Measurements from ENCODE around the gene ZNF574.

The ZNF574 gene

GRCh38 chr19:42054205-42054604, 21.8 kb upstream of the ZNF574 start:
- no peak for DNase-seq (ENCODE audit: low spot score)

- DNase-seq (ENCODE audit: low spot score): no peak
Observed at GRCh38 chr19:42057846-42058245, 18.1 kb upstream of the ZNF574 start.

DNA sequence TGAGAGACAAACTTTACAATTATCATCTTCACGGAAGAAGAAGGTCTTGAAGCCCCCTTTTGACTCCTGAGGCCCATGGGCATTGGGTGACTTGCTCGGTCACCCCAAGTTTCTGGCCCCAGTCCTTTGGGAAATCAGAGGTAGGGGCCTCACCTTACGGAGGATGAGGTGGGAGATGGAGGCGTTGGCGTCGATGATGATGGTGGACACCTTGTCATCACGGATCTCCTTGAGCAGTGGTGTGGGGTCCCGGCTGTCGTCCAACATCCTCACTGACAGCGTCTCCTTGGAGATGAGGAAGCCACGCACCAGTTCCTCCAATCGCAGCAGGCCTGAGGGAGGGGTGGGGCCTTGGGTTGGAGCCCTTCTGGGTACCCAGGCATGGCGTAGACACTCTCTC, 16.8 kb upstream of the ZNF574 start:
- no peak for DNase-seq (ENCODE audit: low spot score)

DNA sequence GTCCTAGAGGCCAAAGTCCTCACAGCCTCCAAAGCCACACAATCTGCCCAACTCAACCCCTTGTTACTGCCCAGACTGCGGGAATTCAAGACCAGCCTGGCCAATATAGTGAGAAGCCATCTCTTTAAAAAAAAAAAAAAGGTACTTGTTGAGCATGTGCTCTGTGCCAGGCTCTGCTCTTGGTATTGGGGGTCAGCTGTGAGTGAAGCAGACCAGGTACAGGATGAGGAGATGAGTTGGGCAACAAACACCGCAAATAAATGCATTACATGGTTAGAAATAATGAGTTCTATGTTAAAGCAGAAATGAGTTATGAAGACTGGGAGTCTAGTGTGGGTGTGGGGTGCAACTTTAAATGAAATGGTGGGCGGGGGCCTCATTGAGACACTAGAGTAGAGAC, 15.8 kb upstream of the ZNF574 start:
- no peak for DNase-seq (ENCODE audit: low spot score)

DNA sequence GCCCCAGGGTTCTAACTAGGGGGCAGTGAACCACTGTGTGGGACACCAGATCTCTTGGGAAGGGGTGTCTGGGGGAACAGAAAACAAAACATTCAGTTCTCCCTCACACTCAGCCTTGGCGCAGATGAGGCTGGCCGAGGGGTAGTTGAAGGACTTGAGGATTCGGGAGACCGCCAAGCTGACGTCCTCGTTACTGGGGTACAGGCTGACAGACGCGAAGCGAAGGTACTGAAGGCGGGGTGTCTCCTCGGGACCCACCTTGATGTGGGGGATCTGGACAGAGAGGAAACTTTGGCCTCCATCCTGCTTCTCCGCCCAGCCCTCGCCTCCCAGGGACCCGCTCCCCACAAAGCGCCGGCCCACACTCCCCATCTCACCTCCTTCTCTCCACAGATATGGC, 13.6 kb upstream of the ZNF574 start:
- no peak for DNase-seq (ENCODE audit: low spot score)

- DNase-seq (ENCODE audit: low spot score): no peak
Observed at GRCh38 chr19:42064432-42064831, 11.5 kb upstream of the ZNF574 start.

DNA sequence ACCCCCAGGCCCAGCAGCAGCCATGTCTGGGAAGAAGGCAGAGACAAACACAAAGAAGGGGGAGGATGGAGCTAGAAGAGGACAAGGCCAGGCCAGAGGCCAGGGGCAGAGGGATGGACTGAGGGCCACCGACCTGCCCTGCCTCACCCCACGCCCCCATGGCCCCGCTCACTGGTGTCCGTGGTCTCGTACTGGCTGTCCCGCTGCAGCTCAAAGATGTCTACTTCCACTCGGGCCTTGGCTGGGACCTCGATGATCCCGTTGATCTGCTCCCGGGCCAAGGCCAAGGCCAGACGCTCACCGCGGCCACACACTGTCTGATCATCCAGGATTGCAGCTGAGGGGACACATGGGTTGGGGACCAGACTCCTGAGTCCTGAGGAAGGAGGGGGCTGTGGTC, 10.9 kb upstream of the ZNF574 start:
- DNase-seq (ENCODE audit: low spot score): no peak

DNA sequence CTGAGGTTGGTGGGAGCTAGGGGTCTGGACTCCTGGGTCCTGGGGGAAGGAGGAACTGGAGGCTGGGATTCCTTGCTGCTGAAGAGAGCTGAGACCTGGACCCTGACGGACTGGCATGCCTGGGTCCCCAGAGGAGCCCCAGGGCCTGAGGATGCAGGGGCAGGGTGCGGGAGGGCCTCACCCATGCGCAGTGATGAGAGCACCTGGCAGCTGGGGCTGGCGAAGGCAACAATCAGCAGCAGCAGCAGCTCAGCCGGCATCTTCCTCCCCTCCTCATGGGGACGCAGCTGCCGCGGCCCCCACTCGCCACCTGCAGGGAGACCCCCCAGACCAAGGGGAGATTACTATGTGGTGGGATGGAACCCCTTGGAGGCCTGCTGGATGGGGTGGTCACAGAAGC, 10.5 kb upstream of the ZNF574 start:
- no peak for DNase-seq (ENCODE audit: low spot score)

DNA sequence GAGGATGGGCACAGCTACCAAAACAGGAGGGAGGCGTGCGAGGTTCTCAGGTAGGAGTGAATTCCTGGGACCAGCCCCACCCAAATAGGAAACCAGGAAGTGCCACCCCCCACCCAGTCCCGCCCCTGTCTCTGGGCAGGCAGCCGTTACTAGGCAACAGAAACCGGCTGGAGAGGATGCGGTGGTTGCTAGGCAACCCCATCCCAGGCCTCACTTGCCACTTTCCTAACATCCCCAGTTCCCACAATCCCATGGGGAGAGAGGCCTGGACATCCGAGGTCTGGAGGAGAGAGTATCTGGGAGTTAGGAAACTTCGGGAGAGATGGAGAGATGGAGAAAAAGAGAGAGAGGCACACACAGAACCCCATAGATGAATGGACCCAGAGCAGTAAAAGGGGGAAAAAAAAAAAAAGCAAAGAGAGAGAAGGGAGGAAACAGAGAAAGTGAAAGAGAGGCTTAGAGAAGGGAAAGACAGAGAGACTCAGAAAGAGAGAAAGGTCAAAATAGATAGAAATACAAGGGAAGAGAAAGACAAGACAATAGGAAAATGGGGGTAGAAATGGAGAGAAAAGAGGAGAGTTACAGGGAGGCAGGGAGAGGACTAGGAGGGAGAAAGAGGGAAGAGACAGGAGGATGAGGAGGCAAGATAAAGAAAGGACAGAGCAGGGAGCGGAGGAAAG, 9.8 kb upstream of the ZNF574 start:
- DNase-seq (ENCODE audit: low spot score): no peak

DNA sequence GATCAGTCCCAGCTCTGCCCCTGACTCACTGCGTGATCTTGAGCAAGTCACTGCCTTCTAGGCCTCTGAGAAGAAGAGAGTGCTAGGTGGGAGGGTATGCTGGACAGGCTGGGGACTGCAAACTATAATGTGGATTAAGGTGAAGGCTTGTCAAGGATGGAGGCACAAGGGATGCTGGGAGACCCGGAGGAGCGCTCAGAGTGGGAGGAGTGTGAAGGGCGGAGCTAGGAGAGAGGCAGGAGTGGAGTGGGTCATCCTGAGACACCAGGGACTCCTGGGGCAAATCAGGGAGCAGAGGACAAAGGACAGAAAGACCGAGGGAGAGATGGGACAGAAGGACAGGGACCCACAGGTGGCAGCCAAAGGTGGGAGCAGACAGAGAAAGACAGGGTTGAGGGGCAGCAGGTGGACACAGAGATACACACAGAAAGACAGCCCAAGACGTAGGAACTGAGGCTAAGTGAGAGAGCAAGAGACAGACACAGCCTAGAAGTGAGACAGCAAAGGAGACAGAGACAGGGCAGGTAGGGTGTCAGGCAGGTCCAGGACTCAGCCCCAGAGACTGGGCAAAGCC, 8.6 kb upstream of the ZNF574 start:
- DNase-seq (ENCODE audit: low spot score): no peak

GRCh38 chr19:42068361-42068755, 7.6 kb upstream of the ZNF574 start:
- DNase-seq (ENCODE audit: low spot score): no peak

DNA sequence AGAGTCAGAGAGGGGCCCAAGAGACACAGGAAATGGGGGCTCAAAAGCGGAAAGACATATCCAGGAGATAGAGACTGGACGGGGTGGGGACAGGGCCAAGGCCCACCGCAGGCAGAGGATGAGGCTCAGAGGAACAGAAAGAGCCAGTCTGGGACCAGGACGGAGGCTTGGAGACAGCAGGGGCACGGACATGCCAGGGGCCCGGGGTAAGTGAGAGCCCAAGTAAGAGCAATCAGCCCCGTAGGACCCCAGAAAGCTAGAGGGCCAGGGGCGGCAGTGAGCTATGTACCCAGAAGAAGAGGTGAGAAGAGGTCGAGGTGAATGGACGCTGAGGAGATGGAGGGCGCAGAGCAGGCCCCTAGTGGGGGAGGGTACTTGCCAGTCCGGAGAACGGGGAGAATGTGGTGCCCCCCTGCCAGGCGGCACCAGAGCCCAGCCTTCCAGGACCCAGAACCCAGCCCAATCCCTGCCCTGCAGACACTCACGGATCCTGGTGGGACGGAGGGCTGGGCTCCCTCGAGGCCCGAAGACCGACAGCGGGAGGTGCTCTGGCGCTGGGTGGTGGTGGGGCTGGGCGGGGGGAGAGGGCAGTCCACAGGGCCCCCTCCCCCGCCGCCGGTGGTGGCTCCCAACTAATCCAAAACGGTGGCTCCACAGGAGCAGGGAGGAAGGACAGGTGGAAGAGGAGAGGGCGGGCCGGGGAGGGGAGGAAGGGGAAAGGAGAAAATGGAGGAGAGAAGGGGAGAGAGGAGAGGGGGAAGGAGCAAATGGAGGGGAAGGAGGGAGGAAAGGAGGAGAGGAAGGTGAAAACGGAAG, 7.0 kb upstream of the ZNF574 start:
- no peak for DNase-seq (ENCODE audit: low spot score)

- DNase-seq (ENCODE audit: low spot score): peak; percentile 29
Observed at GRCh38 chr19:42069619-42070351, 6.2 kb upstream of the ZNF574 start, which contains the start of gene GRIK5. Gene GRIK5, minus strand, starts transcription at chr19:42070206. Its CDS starts 4,436 bp downstream, at chr19:42065770.

- no peak for DNase-seq (ENCODE audit: low spot score)
Observed at GRCh38 chr19:42071247-42071646, 4.7 kb upstream of the ZNF574 start.

DNA sequence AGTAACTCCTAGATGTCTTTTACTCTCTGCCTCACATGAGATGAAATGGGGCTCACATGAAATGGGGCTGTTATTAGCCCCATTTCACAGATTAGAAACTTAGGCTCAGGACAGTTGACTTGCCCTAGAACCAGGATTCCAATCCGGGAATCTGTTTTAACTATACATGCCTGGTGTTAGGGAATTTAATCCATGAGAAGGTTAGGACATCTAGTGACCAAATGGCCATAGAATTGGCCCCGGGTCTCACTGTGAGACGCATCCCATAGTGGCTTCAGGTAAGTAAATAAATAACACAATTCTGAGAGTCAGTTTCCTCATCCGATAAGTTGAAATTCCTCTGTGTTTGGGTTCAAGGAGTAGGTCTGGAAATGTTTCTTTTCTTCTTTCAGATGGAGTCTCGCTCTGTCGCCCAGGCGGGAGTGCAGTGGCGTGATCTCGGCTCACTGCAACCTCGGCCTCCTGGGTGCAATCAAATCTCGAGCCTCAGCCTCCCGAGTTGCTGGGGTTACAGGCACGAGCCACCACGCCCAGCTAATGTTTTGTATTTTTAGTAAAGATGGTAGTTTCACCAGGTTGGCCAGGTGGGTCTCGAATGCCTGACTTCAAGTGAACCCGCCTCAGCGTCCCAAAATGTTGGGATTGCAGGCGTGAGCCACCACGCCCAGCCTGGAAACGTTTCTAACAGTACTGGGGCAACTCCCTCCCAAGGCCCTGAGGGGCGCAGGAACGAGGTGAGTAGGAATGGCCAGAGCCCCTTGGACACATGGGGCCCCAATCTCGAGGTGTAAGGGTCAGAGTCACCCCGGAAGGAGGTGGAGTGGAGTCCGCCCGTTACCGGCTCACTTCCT, 1.2 kb upstream of the ZNF574 start:
- no peak for DNase-seq (ENCODE audit: low spot score)

DNA sequence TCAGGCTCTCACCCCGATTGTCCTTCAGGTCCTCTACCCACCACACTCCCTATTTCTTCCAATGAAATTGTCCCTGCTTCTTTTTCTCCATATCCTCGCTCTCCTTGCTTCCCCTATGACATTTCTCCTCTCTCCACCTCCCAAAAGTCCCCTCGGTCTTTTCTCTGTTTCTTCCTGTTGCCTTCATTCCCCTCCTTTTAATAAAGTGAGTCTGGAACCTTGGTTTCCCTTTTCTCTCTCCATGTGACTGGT, 676 bp upstream of the ZNF574 start:
- DNase-seq (ENCODE audit: low spot score): no peak

GRCh38 chr19:42076380-42076944, 496 bp downstream of the ZNF574 start:
- no peak for DNase-seq (ENCODE audit: low spot score)

DNA sequence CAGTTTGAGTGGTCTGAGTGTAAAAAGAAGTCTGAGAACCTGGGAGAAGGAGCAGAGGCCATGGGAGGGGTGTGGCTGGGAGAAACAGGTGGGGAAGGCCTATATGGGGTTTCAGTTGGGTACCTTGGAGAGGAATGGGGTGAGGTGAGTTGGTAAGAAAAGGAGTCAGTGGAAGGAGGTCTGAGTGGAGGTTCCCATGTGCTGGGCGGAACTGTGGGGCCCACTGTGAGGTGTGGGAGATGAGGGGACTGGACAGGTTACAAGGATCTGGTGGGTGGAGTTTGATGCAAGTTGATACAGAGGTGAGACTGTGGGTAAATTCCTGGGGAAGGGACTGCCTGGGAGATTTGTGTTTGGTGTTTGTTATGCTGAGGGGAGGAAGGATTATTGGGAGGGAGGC, 2.1 kb downstream of the ZNF574 start:
- no peak for DNase-seq (ENCODE audit: low spot score)

- no peak for DNase-seq (ENCODE audit: low spot score)
Observed at GRCh38 chr19:42078538-42079275, 2.7 kb downstream of the ZNF574 start.

- DNase-seq (ENCODE audit: low spot score): no peak
Observed at GRCh38 chr19:42079276-42079669, 3.3 kb downstream of the ZNF574 start.

All from putamen (tissue), 1 donor.